K562 (cell line): Measurements from ENCODE around the gene STAU1. TPM values are rescaled to one million over a fixed set of nuclear protein-coding genes. Genes with fewer than 3 reads are reported as not detected.

Source experiments
- ATAC-seq: fragments of 200-7000 bp; cut with Tn5 transposase; 3 replicates; pipeline ENCODE4 v1.9.1; 2020; ENCODE audit warnings: moderate library complexity
- BruUV-seq: library from RNA; stranded (reverse); fragments of 400-500 nt; replicated peaks from 2 replicates; lab custom pipeline; 2021; lab: Mats Ljungman, UMichigan
- CTCF ChIA-PET: fragments of 300-600 bp; formaldehyde crosslinking; extraction: SDS; loops from one replicate; lab custom pipeline; 2021; ENCODE audit warnings: low intra/inter-chr PET ratio; lab: Yijun Ruan, JAX
- POLR2A ChIA-PET: fragments of 300-600, 350-650 bp; sonication (Branson Sonifier 250); formaldehyde crosslinking; extraction: SDS; loops from one replicate; lab custom pipeline; 2021; ENCODE audit warnings: antibody characterized with exemption, inconsistent platforms; lab: Yijun Ruan, JAX
- DNase-seq, 4 experiments: peaks; one replicate each; pipeline versions ENCODE4 v3.0.0 to v3.0.0-alpha.2; 2011 to 2018; ENCODE audit warnings: low spot score in 3 of 4, mixed read lengths in 3 of 4; ENCODE audit errors: extremely low read depth in 1 of 4
- FAIRE-seq: peaks from 2 replicates; lab custom pipeline; 2011; peaks lifted over from hg19 to GRCh38; lab: Jason Lieb, UNC
- H2AFZ ChIP-seq: 2 replicates; pipeline ENCODE4 v1.6.0; 2011; ENCODE audit warnings: low read depth, low read length, control low read depth, inconsistent platforms
- H3K27ac ChIP-seq: fragments of 200-600 bp; 3 replicates; pipeline ENCODE4 v1.8.0; 2011; ENCODE audit warnings: low read depth, mild to moderate bottlenecking, control low read depth, inconsistent platforms, low read length, moderate library complexity, mixed read lengths; ENCODE audit errors: extremely low read depth
- H3K27me3 ChIP-seq, 2 experiments: fragments of 300-600 bp in 1 of 2; 2 replicates in 1 of 2; 3 replicates in 1 of 2; pipeline versions ENCODE4 v1.6.0 to v1.8.0; 2011; ENCODE audit warnings: inconsistent platforms in 2 of 2, low read length in 2 of 2, mild to moderate bottlenecking in 1 of 2, mixed read lengths in 1 of 2, moderate library complexity in 1 of 2; ENCODE audit not compliant: control insufficient read depth in 2 of 2, insufficient read depth in 2 of 2
- H3K36me3 ChIP-seq: fragments of 300-600 bp; 3 replicates; pipeline ENCODE4 v1.8.0; 2011; ENCODE audit warnings: mild to moderate bottlenecking, low read length, inconsistent platforms; ENCODE audit not compliant: control insufficient read depth, insufficient read depth
- H3K4me1 ChIP-seq, 2 experiments: fragments of 200-600 bp in 1 of 2; replicated peaks in 1 of 2; 2 replicates in 1 of 2; 3 replicates in 1 of 2; pipeline versions ENCODE4 v1.5.1 to v1.8.0; 2011; ENCODE audit warnings: inconsistent platforms in 2 of 2, low read length in 2 of 2, mild to moderate bottlenecking in 1 of 2, mixed read lengths in 1 of 2, moderate library complexity in 1 of 2; ENCODE audit not compliant: control insufficient read depth in 2 of 2, insufficient read depth in 2 of 2
- H3K4me2 ChIP-seq: 2 replicates; pipeline ENCODE4 v1.6.1; 2011; ENCODE audit warnings: low read length, control low read depth, inconsistent platforms, mixed read lengths; ENCODE audit not compliant: insufficient read depth
- H3K4me3 ChIP-seq: fragments of 200-600 bp; sonication (generic), shearing (Covaris generic); 2 replicates; pipeline ENCODE4 v1.5.1; 2016; ENCODE audit warnings: control low read depth, inconsistent platforms
- H3K79me2 ChIP-seq: fragments of 200-600 bp; 3 replicates; pipeline ENCODE4 v1.8.0; 2011; ENCODE audit warnings: low read length, inconsistent platforms; ENCODE audit not compliant: control insufficient read depth, insufficient read depth
- H3K9ac ChIP-seq, 2 experiments: 2 replicates each; pipeline versions ENCODE4 v1.6.0 to v1.6.1; 2011; ENCODE audit warnings: low read depth in 2 of 2, low read length in 2 of 2, control low read depth in 1 of 2, inconsistent platforms in 1 of 2, mild to moderate bottlenecking in 1 of 2, mixed read lengths in 1 of 2; ENCODE audit not compliant: insufficient read depth in 1 of 2
- H3K9me1 ChIP-seq: one replicate; pipeline ENCODE4 v1.6.0; 2011; ENCODE audit warnings: inconsistent platforms, mild to moderate bottlenecking, low read length, moderate library complexity; ENCODE audit not compliant: control insufficient read depth, insufficient read depth
- H3K9me3 ChIP-seq: replicated peaks from 2 replicates; pipeline ENCODE4 v1.5.1; 2011; ENCODE audit warnings: low read depth, low read length, inconsistent platforms; ENCODE audit not compliant: control insufficient read depth, insufficient read depth
- H4K20me1 ChIP-seq: replicated peaks from 2 replicates; pipeline ENCODE4 v1.6.1; 2011; ENCODE audit warnings: low read length, inconsistent platforms, mixed read lengths; ENCODE audit not compliant: control insufficient read depth, insufficient read depth
- ETV5 ChIP-seq: sonication (generic); formaldehyde crosslinking; IDR thresholded peaks from 2 replicates; pipeline ENCODE4 v1.4.0; 2020; ENCODE audit warnings: low read depth, mild to moderate bottlenecking, missing genetic modification reagents
- EWSR1 ChIP-seq: fragments of 450-650 bp; IDR thresholded peaks from 2 replicates; pipeline ENCODE4 v1.6.1; 2018; ENCODE audit warnings: borderline replicate concordance, mild to moderate bottlenecking, low read depth, moderate library complexity; ENCODE audit not compliant: partially characterized antibody
- FOSL1 ChIP-seq: fragments of 200-800 bp; sonication (Bioruptor generic); conservative IDR thresholded peaks from 2 replicates; pipeline ENCODE4 v1.6.1; 2016; ENCODE audit warnings: missing genetic modification characterization, missing compliant biosample characterization
- MIER1 ChIP-seq: fragments of 450-650 bp; IDR thresholded peaks from 2 replicates; pipeline ENCODE4 v1.6.1; 2016; ENCODE audit warnings: antibody characterized with exemption, mild to moderate bottlenecking, low read depth
- NONO ChIP-seq, 2 experiments: fragments of 200-400 bp in 1 of 2; fragments of 450-650 bp in 1 of 2; formaldehyde crosslinking in 1 of 2; IDR thresholded peaks; 2 replicates each; pipeline ENCODE4 v1.6.1; 2017; ENCODE audit warnings: low read depth in 2 of 2, mild to moderate bottlenecking in 2 of 2, moderate library complexity in 2 of 2, low read length in 1 of 2
- RBM34 ChIP-seq: fragments of 200-400 bp; formaldehyde crosslinking; IDR thresholded peaks from 2 replicates; pipeline ENCODE4 v1.6.1; 2018; ENCODE audit warnings: low read length, borderline replicate concordance; ENCODE audit not compliant: insufficient read depth
- TEAD1 ChIP-seq, 2 experiments: fragments of 450-650 bp in 1 of 2; sonication (generic) in 1 of 2; formaldehyde crosslinking; IDR thresholded peaks; 2 replicates each; pipeline versions ENCODE4 v1.4.0 to v1.8.0; 2020 to 2022; ENCODE audit warnings: mild to moderate bottlenecking in 2 of 2, missing genetic modification reagents in 1 of 2
- ZNF232 ChIP-seq: sonication (generic); formaldehyde crosslinking; IDR thresholded peaks from 2 replicates; pipeline ENCODE4 v1.8.0; 2022; ENCODE audit warnings: mild to moderate bottlenecking, missing genetic modification reagents
- WGBS: fragments of 100-300 bp; shearing (Covaris generic); methylation state at CpG from one replicate; pipeline ENCODE4 v1.1.6; 2016; ENCODE audit warnings: low coverage, mixed read lengths; ENCODE audit not compliant: insufficient coverage; ENCODE audit errors: missing lambda C conversion rate; 5-methylcytosine and 5-hydroxymethylcytosine counted together
- in situ Hi-C: fragments of 300-500 bp; cut with MboI; formaldehyde crosslinking; loops from 4 replicates; pipeline ENCODE4 v1.15.0; 2018; ENCODE audit warnings: inconsistent platforms, mixed read lengths
- intact Hi-C: fragments of 100-400 bp; cut with micrococcal nuclease; formaldehyde crosslinking; loops from 2 replicates; pipeline ENCODE4 v1.14.2; 2022
- polyA plus RNA-seq, 8 experiments: library from polyadenylated mRNA; depleted of rRNA in 4 of 8; stranded (reverse) in 5 of 8; unstranded in 3 of 8; fragments of >200 nt; fragmentation: Nextera tagmentation in 2 of 8; fragmentation: Illumina TruSeq in 1 of 8; extraction: Ambion mirVana in 2 of 8; extraction: Trizol in 1 of 8; gene quantifications; 2 replicates each; pipeline versions ENCODE4 v1.2.1 to v1.2.3, GENCODE V29; 2011 to 2014; ENCODE audit warnings: inconsistent platforms in 1 of 8, missing spikeins in 1 of 8
- total RNA-seq, 7 experiments: library from RNA; depleted of rRNA in 6 of 7; stranded (reverse); fragments of >200 nt in 6 of 7; fragmentation: Illumina TruSeq in 2 of 7; extraction: Trizol in 2 of 7; gene quantifications; 2 replicates each; pipeline versions ENCODE4 v1.2.1 to v1.2.3, GENCODE V29; 2011 to 2021; ENCODE audit warnings: low replicate concordance in 1 of 7
- TF ChIP-seq, protein P1 (sequence below): fragments of 450-650 bp; IDR thresholded peaks from 2 replicates; pipeline ENCODE4 v1.6.1; 2017; ENCODE audit warnings: antibody characterized with exemption
- TF ChIP-seq, protein P2 (sequence below): sonication (generic); formaldehyde crosslinking; IDR thresholded peaks from 2 replicates; pipeline ENCODE4 v1.8.0; 2022; ENCODE audit warnings: missing genetic modification reagents, mild to moderate bottlenecking, borderline replicate concordance

STAU1 gene
- total and polyA plus RNA-seq, 9 of the 15 experiments (the other 6 are each of a cell fraction or from before 2014, with no cell fraction given), result 18.0 to 106 (median 50.6) TPM

DNA sequence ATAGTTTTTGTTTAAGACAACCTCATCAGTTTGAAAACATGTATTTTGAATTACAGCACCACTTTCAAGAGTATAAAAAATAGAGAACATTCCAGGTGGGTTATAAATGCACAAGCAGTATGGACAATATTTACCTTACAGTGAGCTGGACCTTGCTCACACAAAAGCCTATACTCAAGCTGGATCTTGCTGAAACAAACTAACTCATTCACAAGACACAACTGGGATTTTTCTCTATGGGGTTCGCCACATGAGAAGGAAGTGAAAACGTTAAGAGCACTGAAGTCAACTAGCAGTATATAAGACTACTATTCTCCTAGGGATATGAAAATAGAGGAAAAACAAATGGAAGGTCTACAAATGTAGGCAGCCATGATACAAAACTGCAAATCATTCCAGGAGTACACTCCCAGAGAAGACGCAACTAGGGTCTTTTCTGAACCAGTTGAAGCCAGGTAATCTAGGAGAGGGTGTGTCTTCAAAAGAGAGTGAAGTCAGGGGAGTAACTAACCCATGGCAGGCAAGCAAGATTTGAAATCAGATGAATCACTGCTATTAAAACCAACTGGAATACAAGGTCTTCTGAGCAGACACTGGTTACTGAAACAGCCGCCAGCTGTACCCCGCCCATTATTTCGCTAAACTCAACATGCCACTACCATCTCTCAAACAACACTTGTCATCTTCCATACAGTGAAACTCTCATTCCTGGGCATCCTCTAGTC lies 26.5 kb downstream of the STAU1 start:
- ChIA-PET POLR2A (interaction anchor here (0.6 to 1.2 kb wide), 2 partner anchors 20 to 50 kb away, joined by 3 to 5 read pairs; no protein-coding TSS in a partner anchor), CTCF (no interaction called here)
- Histone ChIP-seq H3K79me2 (peaks cover 49% of the 10 kb centered on the region), H3K36me3 (peaks cover 62% of the 10 kb centered on the region), H3K4me1 (no peaks in the 10 kb centered on the region; a peak in 1 of 5 replicates), H2AFZ (no peak overlapping the region), H3K4me2 (no peak overlapping the region), H3K9me3 (no peaks in the 10 kb centered on the region), H3K9ac (no peak overlapping the region), H3K9me1 (no peaks in the 10 kb centered on the region), H4K20me1 (peaks cover 7% of the 10 kb centered on the region; the same call in 1 of the 2 replicates), H3K4me3 (no peak overlapping the region), H3K27me3 (no peaks in the 10 kb centered on the region), H3K27ac (no peak overlapping the region)
- TF ChIP-seq MIER1, result no peak
- no peak for TF ChIP-seq TEAD1 (CRISPR knock-in tag; IDR thresholded peaks at IDR 0.05)
- TF ChIP-seq EWSR1, result no peak
- TF ChIP-seq, protein P1, sequence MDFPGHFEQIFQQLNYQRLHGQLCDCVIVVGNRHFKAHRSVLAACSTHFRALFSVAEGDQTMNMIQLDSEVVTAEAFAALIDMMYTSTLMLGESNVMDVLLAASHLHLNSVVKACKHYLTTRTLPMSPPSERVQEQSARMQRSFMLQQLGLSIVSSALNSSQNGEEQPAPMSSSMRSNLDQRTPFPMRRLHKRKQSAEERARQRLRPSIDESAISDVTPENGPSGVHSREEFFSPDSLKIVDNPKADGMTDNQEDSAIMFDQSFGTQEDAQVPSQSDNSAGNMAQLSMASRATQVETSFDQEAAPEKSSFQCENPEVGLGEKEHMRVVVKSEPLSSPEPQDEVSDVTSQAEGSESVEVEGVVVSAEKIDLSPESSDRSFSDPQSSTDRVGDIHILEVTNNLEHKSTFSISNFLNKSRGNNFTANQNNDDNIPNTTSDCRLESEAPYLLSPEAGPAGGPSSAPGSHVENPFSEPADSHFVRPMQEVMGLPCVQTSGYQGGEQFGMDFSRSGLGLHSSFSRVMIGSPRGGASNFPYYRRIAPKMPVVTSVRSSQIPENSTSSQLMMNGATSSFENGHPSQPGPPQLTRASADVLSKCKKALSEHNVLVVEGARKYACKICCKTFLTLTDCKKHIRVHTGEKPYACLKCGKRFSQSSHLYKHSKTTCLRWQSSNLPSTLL, result no peak
- TF ChIP-seq ZNF232 (CRISPR knock-in tag), result no peak
- TF ChIP-seq, protein P2, sequence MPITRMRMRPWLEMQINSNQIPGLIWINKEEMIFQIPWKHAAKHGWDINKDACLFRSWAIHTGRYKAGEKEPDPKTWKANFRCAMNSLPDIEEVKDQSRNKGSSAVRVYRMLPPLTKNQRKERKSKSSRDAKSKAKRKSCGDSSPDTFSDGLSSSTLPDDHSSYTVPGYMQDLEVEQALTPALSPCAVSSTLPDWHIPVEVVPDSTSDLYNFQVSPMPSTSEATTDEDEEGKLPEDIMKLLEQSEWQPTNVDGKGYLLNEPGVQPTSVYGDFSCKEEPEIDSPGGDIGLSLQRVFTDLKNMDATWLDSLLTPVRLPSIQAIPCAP, result no peak
- no peak for TF ChIP-seq ETV5 (CRISPR knock-in tag)
- TF ChIP-seq NONO (IDR thresholded peaks at IDR 0.05; ENCODE audit: low read depth in 2 of 2, low read length in 1 of 2), result no peak
- no peak for TF ChIP-seq RBM34
- no peak for TF ChIP-seq FOSL1 (tag)
- WGBS, result 77% methylated on average over 6 of the region's 6 CpGs
- in situ Hi-C loops (no loop called here), intact Hi-C loops (no loop called here)
- DNase-seq (no peak), FAIRE-seq (no peak), ATAC-seq (no peak)
- BruUV-seq, result no TSS peak
